ENCODE data around the gene SLC49A4. TPM values are rescaled to one million over a fixed set of nuclear protein-coding genes. Genes with fewer than 3 reads are reported as not detected.

SLC49A4 gene
- total RNA-seq, 1 experiment from 2014 or later = 41.6 TPM

DNA sequence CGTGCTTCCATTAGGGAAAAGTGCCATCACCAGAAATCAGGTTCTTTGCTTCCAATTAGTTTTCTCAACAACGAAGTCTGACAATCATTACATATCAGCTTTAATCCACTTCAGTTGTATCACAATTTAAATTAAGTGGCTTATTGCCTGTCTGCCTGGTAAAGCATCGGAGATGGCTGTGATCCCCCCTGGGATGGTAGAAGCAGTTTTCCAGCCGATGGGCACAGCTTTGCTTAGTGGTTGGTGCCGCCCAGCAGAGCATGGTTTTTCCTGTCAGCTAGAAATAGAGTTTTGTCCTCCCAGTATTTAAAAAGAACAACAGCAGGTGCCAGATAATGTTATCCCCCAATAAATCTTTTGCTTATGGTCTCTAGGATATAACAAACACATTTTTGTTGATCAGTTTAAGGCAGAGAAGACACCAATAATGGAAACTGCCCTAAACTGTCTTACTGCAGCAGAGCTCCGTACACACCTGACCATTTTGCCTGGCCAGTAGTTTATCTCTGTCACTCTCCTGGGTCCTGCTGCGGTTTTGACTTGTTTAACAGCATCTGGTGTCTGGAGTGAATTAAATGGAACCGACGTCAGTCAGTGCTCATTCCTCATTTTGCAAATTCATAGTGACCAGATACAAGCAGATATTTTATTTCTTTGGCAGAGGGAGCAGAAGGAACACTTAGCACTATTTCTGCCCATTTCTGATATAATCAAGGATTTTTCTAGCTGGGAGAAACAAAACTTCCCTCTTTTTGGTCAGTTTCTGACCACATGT is 79.1 kb downstream of the SLC49A4 start:
- Histone ChIP-seq H3K4me3 (ENCODE audit: low read depth, low read length) (no peak overlapping the region), H3K36me3 (ENCODE audit: control insufficient read depth, insufficient read depth, low read length) (no peaks in the 10 kb centered on the region), H3K27me3 (replicated peaks; ENCODE audit: control insufficient read depth, insufficient read depth, low read length) (no peaks in the 10 kb centered on the region), H3K9me3 (no peaks in the 10 kb centered on the region), H3K4me1 (no peaks in the 10 kb centered on the region)
- no peaks in the 10 kb centered on the region for H3K4me1 Mint-ChIP-seq (ENCODE audit: low read depth, unreplicated experiment)
- intact Hi-C loops (cut with micrococcal nuclease; ENCODE audit: unreplicated experiment) = no loop called here
- no peak for DNase-seq
- TF ChIP-seq, protein P1, sequence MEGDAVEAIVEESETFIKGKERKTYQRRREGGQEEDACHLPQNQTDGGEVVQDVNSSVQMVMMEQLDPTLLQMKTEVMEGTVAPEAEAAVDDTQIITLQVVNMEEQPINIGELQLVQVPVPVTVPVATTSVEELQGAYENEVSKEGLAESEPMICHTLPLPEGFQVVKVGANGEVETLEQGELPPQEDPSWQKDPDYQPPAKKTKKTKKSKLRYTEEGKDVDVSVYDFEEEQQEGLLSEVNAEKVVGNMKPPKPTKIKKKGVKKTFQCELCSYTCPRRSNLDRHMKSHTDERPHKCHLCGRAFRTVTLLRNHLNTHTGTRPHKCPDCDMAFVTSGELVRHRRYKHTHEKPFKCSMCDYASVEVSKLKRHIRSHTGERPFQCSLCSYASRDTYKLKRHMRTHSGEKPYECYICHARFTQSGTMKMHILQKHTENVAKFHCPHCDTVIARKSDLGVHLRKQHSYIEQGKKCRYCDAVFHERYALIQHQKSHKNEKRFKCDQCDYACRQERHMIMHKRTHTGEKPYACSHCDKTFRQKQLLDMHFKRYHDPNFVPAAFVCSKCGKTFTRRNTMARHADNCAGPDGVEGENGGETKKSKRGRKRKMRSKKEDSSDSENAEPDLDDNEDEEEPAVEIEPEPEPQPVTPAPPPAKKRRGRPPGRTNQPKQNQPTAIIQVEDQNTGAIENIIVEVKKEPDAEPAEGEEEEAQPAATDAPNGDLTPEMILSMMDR (IDR thresholded peaks at IDR 0.05; ENCODE audit: insufficient read depth in 1 of 2, low read depth in 1 of 2, low read length in 1 of 2, severe bottlenecking in 1 of 2, unreplicated experiment in 1 of 2) = no peak
- POLR2A ChIA-PET = no interaction called here
- H3K27ac Mint-ChIP-seq (ENCODE audit: unreplicated experiment) = no peak overlapping the region
- no peak overlapping the region for H3K4me3 Mint-ChIP-seq (ENCODE audit: unreplicated experiment)
- peaks cover 6% of the 10 kb centered on the region for H3K36me3 Mint-ChIP-seq (ENCODE audit: insufficient read depth, unreplicated experiment)
- H3K27me3 Mint-ChIP-seq (ENCODE audit: insufficient read depth, unreplicated experiment) = no peaks in the 10 kb centered on the region
- no peaks in the 10 kb centered on the region for H3K9me3 Mint-ChIP-seq (ENCODE audit: unreplicated experiment)
- CTCF ChIA-PET = no interaction called here
- BruUV-seq (replicated peaks) = no TSS peak

DNA sequence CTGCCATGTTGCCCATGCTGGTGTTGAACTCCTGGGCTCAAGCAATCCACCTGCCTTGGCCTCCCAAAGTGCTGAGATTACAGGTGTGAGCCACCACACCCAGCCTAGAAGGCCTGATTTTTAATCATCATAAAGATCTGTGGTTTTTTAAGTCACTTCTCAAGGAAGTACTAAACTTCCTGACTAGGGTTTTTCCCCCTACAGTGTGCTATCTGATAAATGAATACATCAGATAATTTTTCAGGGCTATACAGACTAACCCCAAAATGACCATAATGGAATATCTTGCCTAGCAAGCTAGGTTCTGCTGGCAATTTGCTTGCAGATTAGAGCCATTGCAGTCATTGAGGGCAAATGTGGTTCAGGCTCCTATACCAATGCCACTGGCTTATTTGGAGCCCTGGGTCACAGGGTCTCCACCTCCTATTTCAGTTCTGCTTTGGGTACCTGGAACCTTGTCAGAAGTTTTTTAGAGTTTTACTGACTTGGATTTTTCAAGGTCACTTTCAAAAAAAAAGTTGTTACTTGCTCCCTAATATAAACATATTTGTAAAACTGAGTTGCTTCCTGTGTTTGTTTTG is 80.8 kb downstream of the SLC49A4 start:
- H3K4me1 ChIP-seq = no peaks in the 10 kb centered on the region
- no peak overlapping the region for H3K4me3 ChIP-seq (ENCODE audit: low read depth, low read length)
- BruUV-seq (replicated peaks) = no TSS peak
- Mint-ChIP-seq H3K27me3 (ENCODE audit: insufficient read depth, unreplicated experiment) (no peaks in the 10 kb centered on the region), H3K27ac (ENCODE audit: unreplicated experiment) (no peak overlapping the region), H3K4me3 (ENCODE audit: unreplicated experiment) (no peak overlapping the region), H3K9me3 (ENCODE audit: unreplicated experiment) (no peaks in the 10 kb centered on the region), H3K4me1 (ENCODE audit: low read depth, unreplicated experiment) (no peaks in the 10 kb centered on the region), H3K36me3 (ENCODE audit: insufficient read depth, unreplicated experiment) (peaks cover 10% of the 10 kb centered on the region)
- DNase-seq = no peak
- ChIA-PET POLR2A (no interaction called here), CTCF (no interaction called here)
- no peaks in the 10 kb centered on the region; the same call in 1 of the 2 replicates for H3K9me3 ChIP-seq
- H3K36me3 ChIP-seq (ENCODE audit: control insufficient read depth, insufficient read depth, low read length) = no peaks in the 10 kb centered on the region
- TF ChIP-seq, protein P1 (IDR thresholded peaks at IDR 0.05; ENCODE audit: insufficient read depth in 1 of 2, low read depth in 1 of 2, low read length in 1 of 2, severe bottlenecking in 1 of 2, unreplicated experiment in 1 of 2) = no peak
- intact Hi-C loops (cut with micrococcal nuclease; ENCODE audit: unreplicated experiment) = no loop called here
- H3K27me3 ChIP-seq (replicated peaks; ENCODE audit: control insufficient read depth, insufficient read depth, low read length) = no peaks in the 10 kb centered on the region

GRCh38 chr3:122880173-122880572 is 85.3 kb downstream of the SLC49A4 start:
- ChIA-PET POLR2A (no interaction called here), CTCF (interaction anchor here (0.6 to 0.8 kb wide), 2 partner anchors 14 to 125 kb away, joined by 3 read pairs; no protein-coding TSS in a partner anchor)
- H3K4me1 ChIP-seq = no peaks in the 10 kb centered on the region
- no peaks in the 10 kb centered on the region for H3K9me3 Mint-ChIP-seq (ENCODE audit: unreplicated experiment)
- no peaks in the 10 kb centered on the region for H3K4me1 Mint-ChIP-seq (ENCODE audit: low read depth, unreplicated experiment)
- H3K36me3 ChIP-seq (ENCODE audit: control insufficient read depth, insufficient read depth, low read length) = no peaks in the 10 kb centered on the region
- BruUV-seq (replicated peaks) = no TSS peak
- H3K36me3 Mint-ChIP-seq (ENCODE audit: insufficient read depth, unreplicated experiment) = peaks cover 20% of the 10 kb centered on the region
- intact Hi-C loops (cut with micrococcal nuclease; ENCODE audit: unreplicated experiment) = no loop called here
- H3K27me3 ChIP-seq (replicated peaks; ENCODE audit: control insufficient read depth, insufficient read depth, low read length) = no peaks in the 10 kb centered on the region
- no peak overlapping the region for H3K27ac Mint-ChIP-seq (ENCODE audit: unreplicated experiment)
- H3K9me3 ChIP-seq = no peaks in the 10 kb centered on the region; the same call in 1 of the 2 replicates
- no peak overlapping the region for H3K4me3 ChIP-seq (ENCODE audit: low read depth, low read length)
- TF ChIP-seq, protein P1 (IDR thresholded peaks at IDR 0.05; ENCODE audit: insufficient read depth in 1 of 2, low read depth in 1 of 2, low read length in 1 of 2, severe bottlenecking in 1 of 2, unreplicated experiment in 1 of 2) = no peak
- DNase-seq = no peak
- no peaks in the 10 kb centered on the region for H3K27me3 Mint-ChIP-seq (ENCODE audit: insufficient read depth, unreplicated experiment)
- H3K4me3 Mint-ChIP-seq (ENCODE audit: unreplicated experiment) = no peak overlapping the region
